ENCODE data around the gene TRAPPC3. TPM values are rescaled to one million over a fixed set of nuclear protein-coding genes. Genes with fewer than 3 reads are reported as not detected.

TRAPPC3 gene
- total RNA-seq, 1 donor from 2014 or later: 74.4 TPM

Other genes starting within 250 kb of the TRAPPC3 start
- 26.1 and 33.6 TPM in 2 replicates for gene AGO3, start 218.4 kb downstream of the TRAPPC3 start, total RNA-seq
- gene TEKT2, start 65.4 kb downstream of the TRAPPC3 start, total RNA-seq: 0.16 and 0.27 TPM in 2 replicates
- gene ADPRS, start 60.6 kb downstream of the TRAPPC3 start, total RNA-seq: 32.6 and 33.6 TPM in 2 replicates
- gene COL8A2, start 24.3 kb downstream of the TRAPPC3 start, total RNA-seq: 0.08 TPM in 1 of 2 replicates, not detected in the other
- 167 and 169 TPM in 2 replicates for gene MAP7D1, start 6.7 kb upstream of the TRAPPC3 start, total RNA-seq
- 147 and 154 TPM in 2 replicates for gene THRAP3, start 75.0 kb upstream of the TRAPPC3 start, total RNA-seq
- 7.5 and 8.3 TPM in 2 replicates for gene SH3D21, start 156.9 kb upstream of the TRAPPC3 start, total RNA-seq
- gene EVA1B, start 174.2 kb upstream of the TRAPPC3 start, total RNA-seq: 10.6 and 10.9 TPM in 2 replicates
- gene STK40, start 236.4 kb upstream of the TRAPPC3 start, total RNA-seq: 46.5 and 48.7 TPM in 2 replicates
- gene LSM10, start 248.4 kb upstream of the TRAPPC3 start, total RNA-seq: 57.5 and 63.8 TPM in 2 replicates

Data from activated T-helper 1 cell treated with anti-CD3 and anti-CD28 coated beads, Interleukin-12 subunit alpha, Interleukin-12 subunit beta, Interleukin-2, Interleukin-4 antibody, amounts not matched to agents 30 ng/mL and 10 ng/mL and 1 ng/mL, durations not matched to agents 14 hours and 24 hours and 36 hours (primary cell).